ENCODE measurements around the gene HDAC9.

Gene HDAC9

DNA sequence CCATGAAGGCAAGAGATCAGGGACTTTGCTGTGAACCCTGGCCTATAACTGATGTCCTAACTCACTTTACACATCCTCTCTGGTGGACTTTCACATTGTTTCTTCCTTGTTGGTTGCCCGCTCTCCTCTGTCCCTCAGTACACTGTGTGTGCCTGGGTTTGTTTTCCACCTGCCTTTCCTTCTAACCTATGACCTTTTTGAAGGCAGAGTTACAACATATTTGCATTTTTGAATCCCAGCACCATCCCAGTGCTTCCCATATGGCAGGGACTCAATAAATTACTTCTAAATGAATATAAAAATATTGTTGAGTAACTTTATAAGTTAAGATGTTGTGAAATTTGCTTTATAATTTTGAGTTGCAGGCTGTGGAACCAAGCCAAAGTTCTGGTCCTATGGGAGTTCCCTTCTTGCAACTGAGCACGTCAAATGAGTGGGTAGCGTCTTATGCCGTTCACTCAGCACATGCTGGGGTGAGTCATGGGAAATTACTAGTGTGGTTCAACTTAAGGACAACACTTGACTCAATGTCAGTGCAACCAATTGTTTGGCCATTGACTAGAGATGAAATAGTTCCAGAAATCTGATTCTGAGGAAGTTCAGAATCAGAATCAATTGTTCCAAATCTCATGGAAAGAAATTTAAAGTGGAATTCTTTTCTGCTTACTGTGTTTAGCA, 370.9 kb downstream of the HDAC9 start:
- peak; percentile 75 for FAIRE-seq
- DNase-seq (ENCODE audit: insufficient read length, low spot score) = peak; percentile 74

DNA sequence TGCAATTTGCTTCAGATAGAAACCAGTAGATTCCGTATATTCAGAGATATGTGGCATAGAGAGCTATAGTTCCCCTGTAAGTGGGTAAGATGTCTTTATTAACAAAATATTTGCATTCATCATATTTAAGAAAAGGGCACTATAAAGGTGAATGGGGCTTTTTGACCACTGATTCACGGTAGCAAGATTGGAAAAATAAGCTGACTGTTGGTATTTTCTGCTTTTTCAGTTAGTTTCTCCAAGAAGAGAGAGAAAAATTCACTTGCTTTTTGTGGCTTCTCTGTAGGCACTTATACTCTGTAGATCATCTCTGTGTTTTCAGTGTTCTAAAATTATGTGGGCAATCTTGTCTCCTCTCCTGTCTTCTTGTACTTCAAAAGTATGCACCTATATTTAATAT, 376.8 kb downstream of the HDAC9 start:
- no peak for DNase-seq (ENCODE audit: insufficient read length, low spot score)
- FAIRE-seq = no peak

DNA sequence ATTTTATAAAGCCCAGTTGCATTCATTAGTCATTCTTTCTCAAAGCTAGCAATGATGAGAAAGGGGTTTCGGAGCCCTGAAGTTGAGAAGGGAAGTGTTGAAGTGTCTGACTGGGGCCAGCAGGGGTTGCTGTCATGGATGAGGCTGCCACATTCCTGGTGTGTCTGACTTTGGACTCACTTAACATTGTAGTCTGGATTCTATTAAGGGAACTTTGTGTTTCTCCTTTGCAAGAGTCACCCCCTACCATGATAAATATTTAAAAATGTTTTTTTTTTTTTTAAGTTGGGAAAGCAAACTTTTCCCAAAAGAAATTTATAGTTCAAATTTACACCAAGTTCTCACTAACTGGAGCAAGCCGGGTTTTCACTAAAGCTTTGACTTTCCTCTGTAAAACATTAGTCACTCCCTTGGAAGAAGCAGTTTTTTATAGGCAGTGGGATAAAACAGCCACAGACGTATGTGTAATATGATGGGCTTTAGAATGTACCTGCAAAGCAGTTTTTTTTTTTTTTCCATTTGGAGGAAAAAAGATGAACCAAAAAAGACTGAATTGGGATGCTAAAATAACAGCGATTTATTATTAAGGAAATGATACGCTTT, 378.3 kb downstream of the HDAC9 start:
- peak; percentile 21 for DNase-seq (ENCODE audit: insufficient read length, low spot score)
- no peak for FAIRE-seq

DNA sequence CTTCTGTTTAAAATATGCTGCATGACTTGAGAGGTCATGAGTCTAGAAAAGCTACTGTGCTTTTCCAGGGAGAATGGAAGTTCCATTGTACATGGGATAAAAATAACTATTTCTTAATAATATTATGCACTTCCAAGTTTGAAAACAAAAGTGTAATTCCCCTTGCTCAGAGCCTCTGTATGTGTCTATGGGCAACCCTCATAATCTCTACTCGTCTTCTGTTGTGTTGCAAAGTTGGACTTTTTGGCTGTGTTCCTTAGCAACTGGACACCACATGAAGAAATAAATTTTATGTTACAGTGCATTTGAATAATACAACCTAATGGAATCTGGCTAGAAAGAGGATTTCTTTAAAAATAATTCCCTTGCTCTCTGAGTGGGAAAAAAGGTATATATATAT, 379.3 kb downstream of the HDAC9 start:
- no peak for FAIRE-seq
- DNase-seq (ENCODE audit: insufficient read length, low spot score) = no peak

DNA sequence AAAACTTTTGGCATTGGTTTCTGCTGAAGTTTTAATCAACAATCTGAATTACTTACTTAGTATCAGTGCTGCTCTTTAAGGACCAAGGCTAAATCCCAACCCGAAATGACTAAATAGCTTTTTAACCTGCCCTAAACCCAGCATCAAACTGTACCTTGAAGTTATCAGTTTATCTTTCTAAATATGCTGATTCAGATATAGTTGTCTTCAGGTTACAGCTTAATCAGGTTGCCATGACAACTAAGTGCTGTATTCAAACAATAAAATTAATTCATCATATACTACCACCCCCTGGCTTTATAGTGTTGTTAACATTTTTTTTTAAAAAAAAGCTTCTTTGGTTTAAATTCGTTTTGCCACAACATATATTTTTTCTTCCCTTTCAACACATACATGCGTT, 382.3 kb downstream of the HDAC9 start:
- no peak for DNase-seq (ENCODE audit: insufficient read length, low spot score)
- FAIRE-seq = no peak

DNA sequence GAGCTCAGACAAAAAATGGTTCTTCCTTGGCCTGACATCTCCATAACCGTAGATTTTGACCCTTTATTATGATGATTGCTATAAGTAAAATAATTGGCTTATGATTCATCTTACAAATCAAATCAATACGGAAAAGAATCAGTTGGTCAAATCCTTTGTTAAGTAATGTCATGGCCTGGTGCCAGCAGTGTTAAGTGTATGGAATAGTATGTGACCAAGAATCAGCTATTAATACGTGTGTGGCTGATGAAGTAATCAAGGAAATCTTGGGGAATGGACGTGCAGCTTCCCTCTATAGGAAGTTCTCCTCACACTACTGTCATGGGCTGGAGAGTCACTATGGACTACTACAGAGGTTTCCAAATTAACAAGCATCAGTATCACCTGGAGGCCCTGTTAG, 391.3 kb downstream of the HDAC9 start:
- FAIRE-seq (no peak), DNase-seq (ENCODE audit: insufficient read length, low spot score) (no peak)

DNA sequence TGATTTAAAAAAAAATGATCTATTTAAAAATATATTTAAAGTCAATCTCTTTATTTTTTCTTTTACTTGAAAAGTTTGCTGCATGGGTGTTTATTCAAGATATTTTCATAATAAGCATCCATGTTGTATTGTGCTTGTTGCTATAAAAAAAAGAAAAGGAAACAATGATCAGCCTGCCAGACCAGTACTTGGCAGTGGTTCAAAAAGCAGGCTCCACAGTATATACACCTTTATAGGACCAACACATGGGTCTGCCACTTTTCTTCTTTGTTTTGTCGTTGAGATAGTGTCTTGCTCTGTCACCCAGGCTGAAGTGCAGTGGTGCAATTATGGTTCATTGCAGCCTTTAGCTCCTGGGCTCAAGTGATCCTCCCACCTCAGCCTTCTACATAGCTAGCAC, 393.9 kb downstream of the HDAC9 start:
- DNase-seq (ENCODE audit: insufficient read length, low spot score) (no peak), FAIRE-seq (no peak)

DNA sequence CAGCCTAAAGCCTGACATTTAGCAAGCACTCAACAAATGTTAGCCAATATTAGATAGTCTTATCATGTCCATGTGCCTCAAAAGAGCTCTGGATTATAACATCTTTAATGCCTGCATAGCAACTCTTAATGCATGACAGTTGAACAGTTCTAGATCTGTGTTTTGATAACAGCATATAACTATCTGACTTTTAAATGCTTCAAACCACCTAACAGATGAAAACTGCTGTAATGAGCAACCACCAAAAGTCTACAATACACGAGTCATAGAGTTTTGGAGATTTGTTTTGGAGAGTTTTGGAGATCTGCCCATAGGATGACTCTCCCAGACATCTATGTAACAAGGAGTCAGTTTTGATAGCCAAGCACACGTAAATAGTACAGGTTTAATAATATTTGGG, 394.6 kb downstream of the HDAC9 start:
- DNase-seq (ENCODE audit: insufficient read length, low spot score) = no peak
- no peak for FAIRE-seq

DNA sequence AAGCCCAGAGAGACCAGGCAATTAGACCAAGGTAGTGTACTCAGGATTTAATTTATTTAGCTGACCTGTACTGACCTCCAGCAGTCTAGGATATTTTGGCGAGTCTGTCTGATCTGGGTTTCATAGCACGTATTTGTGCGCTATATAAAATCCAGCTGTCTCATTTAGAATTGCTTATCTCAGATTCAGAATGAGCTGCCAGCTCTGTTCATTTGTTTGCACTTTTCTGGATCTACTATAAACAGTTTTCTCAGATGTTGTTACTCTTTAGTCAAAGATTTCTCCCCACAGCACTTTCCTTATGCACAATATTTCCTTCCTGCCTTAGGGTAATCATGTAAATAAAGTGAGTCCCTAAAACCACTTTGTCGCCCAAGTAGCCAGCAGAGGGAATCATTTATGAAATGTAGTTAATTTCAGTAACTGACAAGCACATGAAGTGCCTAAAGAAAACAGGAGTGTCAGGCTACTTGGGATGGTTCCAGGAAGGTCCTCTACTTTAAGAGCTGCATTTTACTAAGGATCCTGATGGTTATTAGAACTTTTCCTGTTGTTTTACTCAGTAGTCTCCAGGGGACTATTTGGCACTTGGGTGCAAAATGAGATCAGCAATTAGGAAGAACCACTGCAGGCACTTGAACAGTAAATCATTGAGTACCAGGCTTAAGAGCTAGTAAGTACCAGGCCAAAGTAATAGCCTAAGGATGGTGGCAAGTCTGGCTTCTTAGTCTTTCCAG, 395.5 kb downstream of the HDAC9 start:
- FAIRE-seq = no peak
- DNase-seq (ENCODE audit: insufficient read length, low spot score) = no peak

DNA sequence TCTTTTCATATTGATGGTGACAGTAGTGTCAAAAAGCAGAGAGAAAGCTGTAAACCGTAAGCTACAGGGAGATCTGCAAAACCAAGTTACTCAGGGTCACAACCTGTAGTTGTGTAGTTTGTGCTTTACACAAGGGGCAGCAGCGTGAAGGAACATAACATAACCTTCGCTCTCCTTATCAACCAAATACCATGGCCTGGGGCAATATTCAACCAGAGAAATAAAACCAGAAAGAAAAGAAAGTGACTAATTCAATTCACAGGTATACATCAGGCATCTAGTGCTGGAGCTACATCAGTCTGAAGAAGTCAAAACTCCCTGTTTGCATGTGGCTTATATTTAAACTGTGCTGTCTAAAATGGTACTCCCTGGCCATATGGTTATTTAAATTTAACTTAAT, 397.6 kb downstream of the HDAC9 start:
- no peak for FAIRE-seq
- DNase-seq (ENCODE audit: insufficient read length, low spot score) = no peak

DNA sequence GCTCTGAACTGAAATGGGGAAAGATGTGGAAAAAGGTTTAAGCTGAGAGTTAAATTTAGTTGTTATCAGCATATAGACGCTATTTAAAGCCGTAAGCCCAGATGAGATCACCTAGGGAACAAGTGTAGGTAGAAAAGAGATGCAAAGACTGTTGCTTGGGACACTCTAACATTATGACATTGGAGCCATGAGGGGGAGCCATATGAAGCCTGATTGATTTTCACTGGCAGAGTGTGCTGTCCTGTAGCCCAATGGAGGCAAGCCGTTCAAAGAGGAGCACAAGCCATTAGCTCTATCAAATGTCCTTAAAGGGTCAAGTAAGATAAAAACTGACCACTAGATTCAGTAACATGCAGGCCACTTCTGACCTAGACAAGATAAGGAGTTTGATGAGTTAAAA, 398.6 kb downstream of the HDAC9 start:
- FAIRE-seq (no peak), DNase-seq (ENCODE audit: insufficient read length, low spot score) (no peak)

DNA sequence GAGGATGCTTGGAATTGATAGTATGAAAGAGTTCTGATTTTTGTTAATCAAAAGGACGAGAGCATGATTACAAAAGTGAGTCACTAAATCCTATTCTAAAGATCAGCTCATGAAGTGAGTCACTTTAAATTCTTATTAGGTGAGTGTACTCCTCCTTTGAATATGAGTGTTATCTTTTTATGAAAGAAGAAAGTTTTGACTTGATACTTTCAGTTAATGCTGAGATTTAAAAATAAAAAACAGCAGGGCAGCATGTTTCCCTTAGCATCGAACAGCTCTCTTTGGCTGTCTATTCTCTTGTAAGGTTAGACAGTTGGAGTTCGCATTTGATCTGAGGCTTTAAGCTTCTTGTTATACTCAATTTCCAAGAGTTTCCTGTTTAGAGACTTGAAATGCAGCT, 399.9 kb downstream of the HDAC9 start:
- peak; percentile 23 for DNase-seq (ENCODE audit: insufficient read length, low spot score)
- no peak for FAIRE-seq

DNA sequence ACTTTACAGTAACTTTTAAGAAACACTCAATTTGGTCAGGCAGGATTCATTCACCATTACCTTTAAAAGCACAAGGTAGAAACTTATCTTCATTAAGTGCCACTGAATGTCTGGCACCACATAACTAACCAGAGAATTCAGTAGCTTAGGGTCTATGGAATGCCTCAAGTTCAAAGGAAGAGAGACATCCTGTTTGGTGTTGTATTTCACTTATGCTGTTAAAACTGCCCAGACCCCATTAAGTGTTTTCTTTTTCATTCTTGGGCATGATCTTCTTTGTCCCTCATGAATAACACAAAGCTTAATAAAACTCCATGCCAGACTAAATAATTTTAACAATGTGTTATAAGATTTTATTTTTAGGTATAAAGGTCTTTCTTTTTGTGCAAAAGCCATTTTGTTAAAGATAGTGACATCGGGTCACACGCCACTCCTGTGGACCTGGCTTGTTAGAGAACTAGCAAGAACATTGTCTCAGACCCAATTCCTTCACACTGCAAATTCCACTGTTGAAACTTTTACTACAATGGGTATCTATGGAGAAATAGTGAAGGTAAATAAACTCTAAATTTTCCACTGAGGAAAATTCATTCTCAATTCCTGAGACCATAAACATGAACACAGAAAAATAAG, 400.9 kb downstream of the HDAC9 start:
- FAIRE-seq (no peak), DNase-seq (ENCODE audit: insufficient read length, low spot score) (no peak)

DNA sequence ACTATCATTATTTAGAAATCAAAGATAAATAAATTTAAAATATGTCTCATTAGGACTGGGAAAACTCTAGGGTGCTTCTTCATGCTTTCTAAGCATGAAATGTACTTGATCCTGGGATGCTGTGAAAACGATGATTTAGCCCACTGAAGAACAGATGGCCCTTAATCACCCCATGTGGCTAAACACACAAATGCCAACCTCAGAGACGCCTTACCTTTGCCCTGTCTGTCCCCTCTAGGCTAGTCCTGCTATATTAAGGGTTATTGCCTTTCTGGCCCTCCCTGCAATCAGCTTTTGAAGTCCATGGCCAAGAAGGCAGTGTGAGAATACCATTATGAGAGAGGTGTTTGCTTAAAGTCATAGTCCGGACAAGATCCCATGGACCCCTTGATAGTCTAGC, 404.7 kb downstream of the HDAC9 start:
- no peak for DNase-seq (ENCODE audit: insufficient read length, low spot score)
- FAIRE-seq = no peak

DNA sequence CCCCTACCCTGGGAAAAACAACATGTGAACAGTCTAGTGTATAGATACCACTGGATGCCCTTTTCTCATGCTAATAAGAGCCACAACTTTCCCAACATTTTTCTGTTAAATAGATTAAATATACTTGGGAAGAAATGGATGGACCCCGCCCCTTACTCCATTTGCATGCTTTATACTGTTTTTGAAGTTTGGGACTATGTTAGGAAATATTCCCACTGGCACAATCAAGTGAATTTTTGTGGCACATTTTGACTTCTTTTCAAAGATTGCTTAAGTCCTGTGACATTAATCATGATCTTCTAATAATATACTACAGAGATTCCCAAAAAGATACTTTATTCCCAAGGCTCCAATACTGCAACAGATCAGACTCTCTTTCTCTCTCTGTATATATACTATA, 405.3 kb downstream of the HDAC9 start:
- DNase-seq (ENCODE audit: insufficient read length, low spot score) (no peak), FAIRE-seq (no peak)

DNA sequence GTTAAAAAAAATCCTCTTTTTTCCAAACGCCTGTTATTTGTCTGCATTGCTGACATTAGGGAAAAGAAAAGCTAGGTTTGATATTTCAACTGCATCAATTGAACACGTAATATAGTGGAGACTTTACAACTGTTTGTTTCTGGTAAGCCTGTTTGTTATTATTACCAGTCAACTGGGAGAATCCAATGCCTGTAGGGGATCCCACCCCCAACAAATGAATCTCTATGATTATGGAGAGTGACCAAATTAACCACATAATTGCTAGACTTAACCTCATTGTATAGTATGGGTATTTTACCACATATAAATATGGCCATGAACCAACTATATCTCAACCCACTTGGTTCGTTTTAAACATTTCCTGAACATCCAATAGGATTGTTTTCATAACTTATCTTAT, 405.8 kb downstream of the HDAC9 start:
- DNase-seq (ENCODE audit: insufficient read length, low spot score) (no peak), FAIRE-seq (no peak)

DNA sequence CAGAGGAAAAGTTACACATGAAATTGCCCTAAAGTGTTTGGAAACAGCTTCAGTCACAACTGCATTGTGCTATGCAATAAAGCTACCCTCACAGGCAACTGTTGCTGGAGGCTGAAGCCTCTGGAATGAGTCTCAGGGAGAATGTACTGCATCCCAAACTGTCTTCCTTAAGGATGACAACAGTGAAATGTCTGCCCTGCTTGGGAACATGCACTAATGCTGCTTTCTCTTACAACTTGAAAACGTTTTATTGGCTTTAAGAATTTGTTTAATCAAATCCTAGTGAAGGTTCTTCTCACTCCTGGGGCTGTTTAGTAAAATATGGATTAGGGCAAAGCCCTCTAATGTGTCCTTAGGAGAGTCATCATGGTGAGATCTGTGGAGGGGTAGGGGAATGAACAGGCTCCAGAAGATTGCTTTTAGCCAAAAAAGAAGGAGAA, 406.5 kb downstream of the HDAC9 start:
- FAIRE-seq = peak; percentile 16

DNA sequence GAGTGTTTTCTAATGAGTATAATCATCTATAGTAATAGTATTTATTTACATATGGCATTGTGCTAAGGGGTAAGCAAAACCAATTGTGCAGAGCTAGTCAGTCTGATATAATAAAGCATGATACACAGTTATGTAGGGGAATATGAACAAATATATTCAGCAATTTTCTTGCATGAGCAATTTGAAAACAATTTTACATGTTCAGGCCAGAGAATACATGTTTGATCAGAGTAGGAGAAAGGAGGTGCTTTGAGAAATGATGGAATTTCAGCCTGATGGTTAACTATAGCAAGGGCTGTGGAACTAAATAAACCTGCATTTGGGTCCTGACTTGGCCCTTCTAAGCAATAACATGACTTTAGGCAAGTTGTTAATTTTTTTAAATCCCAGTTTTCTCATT, 407.3 kb downstream of the HDAC9 start:
- FAIRE-seq (no peak), DNase-seq (ENCODE audit: insufficient read length, low spot score) (no peak)

More for the DNA sequence above, 406.5 kb downstream of the HDAC9 start:
- no peak for DNase-seq (ENCODE audit: insufficient read length, low spot score)

DNA sequence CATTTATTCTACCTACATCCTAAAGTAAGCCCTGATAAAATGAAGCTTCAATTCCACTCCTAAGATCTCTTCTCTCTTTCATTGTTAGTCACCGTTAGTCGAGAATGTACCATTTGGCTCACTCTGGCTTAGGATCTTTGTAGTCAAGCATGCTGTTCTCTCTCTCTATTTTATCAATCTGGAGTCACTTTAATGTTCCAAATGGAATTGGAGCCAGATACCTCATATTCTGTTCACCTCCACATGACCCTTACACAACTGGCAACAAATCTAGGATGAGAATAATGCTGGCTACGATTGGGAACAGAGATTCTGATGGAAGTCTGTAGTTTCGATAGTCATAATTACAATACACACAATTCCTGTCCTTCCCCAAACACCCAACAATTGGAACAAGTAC, 408.1 kb downstream of the HDAC9 start:
- FAIRE-seq = no peak
- DNase-seq (ENCODE audit: insufficient read length, low spot score) = no peak

DNA sequence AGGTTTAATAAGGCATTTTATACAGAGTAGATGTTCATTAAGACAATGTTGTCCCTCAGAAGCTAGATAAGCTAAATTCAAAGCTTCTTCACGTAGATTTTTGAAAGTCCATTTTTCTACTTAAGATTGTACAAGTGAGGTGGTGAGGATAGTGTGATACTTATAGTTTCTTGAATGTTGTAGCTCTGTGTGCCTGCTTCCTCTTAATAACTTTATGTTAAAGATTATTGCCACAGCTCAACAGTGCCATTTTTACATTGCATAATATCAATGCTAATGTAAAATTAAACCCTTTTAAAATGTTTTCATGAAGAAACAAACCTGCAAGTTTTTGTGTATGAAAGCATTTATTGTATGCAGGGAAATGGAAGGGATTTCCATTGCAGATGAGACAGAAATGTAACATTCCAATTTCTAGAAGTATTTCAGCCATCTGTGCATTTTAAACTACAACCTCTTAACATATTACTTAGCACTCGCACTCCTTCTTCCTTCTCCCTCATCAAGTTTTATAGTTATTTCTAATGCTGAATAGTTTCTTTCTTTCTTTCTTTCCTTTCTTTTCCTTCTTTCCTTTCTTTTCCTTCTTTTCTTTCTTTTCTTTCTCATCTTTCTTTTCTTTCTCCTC, 409.9 kb downstream of the HDAC9 start:
- FAIRE-seq (no peak), DNase-seq (ENCODE audit: insufficient read length, low spot score) (no peak)

DNA sequence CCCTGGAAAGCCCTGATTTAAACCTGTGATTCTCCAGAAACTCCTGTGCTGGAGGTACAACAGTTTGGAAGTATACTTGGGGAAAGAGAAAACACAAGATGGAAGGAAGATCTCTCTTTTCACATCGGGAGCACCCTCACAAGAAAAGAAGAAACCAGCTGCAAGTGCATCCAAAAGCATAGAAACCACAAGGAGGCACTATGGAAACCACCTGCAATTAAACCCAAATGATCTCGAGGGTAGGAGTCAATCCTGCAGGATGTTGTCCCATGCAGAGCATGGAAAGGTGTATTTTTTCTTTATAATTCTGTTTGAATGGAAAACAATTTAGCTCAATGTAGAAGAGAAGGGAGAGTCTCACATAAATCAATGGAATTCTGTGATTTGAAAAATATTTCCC, 411.4 kb downstream of the HDAC9 start:
- no peak for DNase-seq (ENCODE audit: insufficient read length, low spot score)
- no peak for FAIRE-seq

Measured in HTR-8/SVneo (cell line).